GM06990 (cell line): ENCODE data around the gene HEXB.

Experiments used
- DNase-seq: peaks from one replicate; pipeline ENCODE4 v3.0.0-alpha.2; 2011; ENCODE audit not compliant: insufficient read length; ENCODE audit errors: extremely low read depth
- H3K27me3 ChIP-seq: replicated peaks from 2 replicates; pipeline ENCODE4 v1.6.0; 2011; ENCODE audit warnings: low read length; ENCODE audit not compliant: control insufficient read depth, insufficient read depth
- H3K36me3 ChIP-seq: 2 replicates; pipeline ENCODE4 v1.5.1; 2011; ENCODE audit warnings: low read length; ENCODE audit not compliant: control insufficient read depth, insufficient read depth
- H3K4me3 ChIP-seq: replicated peaks from 2 replicates; pipeline ENCODE4 v1.5.1; 2011; ENCODE audit warnings: low read depth, mild to moderate bottlenecking, control low read depth, low read length
- TF ChIP-seq, protein P1 (sequence below): IDR thresholded peaks from 2 replicates; pipeline ENCODE4 v1.5.1; 2011; ENCODE audit warnings: low read length, control low read depth, mild to moderate bottlenecking, inconsistent platforms; ENCODE audit not compliant: insufficient read depth, poor library complexity, severe bottlenecking

The HEXB gene

DNA sequence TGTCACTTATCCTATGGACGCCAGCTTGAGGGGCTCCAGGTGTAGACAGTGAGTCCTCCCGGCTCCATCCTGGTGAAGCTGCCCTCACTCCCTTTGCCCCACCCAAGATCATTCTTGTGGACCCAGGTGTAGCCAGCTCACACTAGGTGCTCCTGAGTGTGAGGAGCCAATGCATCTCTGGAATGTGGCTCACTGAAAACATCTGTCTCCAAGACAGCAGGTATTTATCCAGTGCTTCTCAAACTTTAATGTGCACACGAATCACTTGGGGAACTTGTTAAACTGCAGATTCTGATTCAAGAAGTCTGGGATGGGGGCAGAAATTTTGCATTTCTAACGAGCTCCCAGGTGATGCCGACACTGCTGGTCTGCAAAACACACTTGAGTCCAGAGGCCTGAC, 31.0 kb upstream of the HEXB start:
- no peak overlapping the region for H3K4me3 ChIP-seq
- H3K36me3 ChIP-seq: no peaks in the 10 kb centered on the region
- TF ChIP-seq, protein P1, sequence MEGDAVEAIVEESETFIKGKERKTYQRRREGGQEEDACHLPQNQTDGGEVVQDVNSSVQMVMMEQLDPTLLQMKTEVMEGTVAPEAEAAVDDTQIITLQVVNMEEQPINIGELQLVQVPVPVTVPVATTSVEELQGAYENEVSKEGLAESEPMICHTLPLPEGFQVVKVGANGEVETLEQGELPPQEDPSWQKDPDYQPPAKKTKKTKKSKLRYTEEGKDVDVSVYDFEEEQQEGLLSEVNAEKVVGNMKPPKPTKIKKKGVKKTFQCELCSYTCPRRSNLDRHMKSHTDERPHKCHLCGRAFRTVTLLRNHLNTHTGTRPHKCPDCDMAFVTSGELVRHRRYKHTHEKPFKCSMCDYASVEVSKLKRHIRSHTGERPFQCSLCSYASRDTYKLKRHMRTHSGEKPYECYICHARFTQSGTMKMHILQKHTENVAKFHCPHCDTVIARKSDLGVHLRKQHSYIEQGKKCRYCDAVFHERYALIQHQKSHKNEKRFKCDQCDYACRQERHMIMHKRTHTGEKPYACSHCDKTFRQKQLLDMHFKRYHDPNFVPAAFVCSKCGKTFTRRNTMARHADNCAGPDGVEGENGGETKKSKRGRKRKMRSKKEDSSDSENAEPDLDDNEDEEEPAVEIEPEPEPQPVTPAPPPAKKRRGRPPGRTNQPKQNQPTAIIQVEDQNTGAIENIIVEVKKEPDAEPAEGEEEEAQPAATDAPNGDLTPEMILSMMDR: no peak
- DNase-seq: no peak
- no peaks in the 10 kb centered on the region; the same call in none of the 2 replicates for H3K27me3 ChIP-seq

DNA sequence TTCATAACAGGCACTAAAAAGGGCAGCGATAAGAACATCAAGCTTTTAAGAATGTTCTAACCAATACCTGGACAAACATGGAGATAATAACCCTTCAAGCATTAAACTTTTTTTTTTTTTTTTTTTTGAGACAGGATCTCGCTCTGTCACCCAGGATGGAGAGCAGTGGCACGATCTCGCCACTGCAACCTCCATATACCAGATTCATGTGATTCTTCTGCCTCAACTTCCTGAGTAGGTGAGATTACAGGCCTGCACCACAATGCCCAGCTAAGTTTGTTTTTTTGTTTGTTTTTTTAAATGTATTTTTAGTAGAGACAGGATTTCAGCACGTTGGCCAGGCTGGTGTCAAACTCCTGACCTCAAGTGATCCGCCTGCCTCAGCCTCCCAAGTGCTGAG, 29.8 kb upstream of the HEXB start:
- H3K4me3 ChIP-seq: no peak overlapping the region
- DNase-seq: no peak
- H3K36me3 ChIP-seq: no peaks in the 10 kb centered on the region
- no peaks in the 10 kb centered on the region; the same call in none of the 2 replicates for H3K27me3 ChIP-seq
- TF ChIP-seq, protein P1: no peak

DNA sequence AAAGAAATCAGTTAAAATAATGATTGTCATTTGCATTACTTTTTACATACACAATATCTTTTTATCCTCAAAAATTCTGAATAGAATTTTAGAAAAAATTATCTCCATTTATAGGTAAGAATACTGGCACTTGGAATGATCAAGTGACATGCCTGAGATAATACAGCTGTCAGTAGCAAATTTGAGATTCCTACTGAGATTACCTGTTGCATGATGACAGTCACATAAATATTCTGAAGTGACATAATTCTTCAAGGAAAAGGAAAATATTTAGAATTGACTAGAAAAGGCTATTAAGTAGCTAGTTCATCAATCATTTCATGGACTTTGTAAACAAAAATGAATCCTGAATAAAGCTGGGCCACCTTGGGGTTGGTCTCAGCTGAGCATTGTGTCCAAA, 29.3 kb upstream of the HEXB start:
- H3K4me3 ChIP-seq: no peak overlapping the region
- TF ChIP-seq, protein P1: no peak
- H3K36me3 ChIP-seq: no peaks in the 10 kb centered on the region
- no peaks in the 10 kb centered on the region; the same call in none of the 2 replicates for H3K27me3 ChIP-seq
- no peak for DNase-seq

DNA sequence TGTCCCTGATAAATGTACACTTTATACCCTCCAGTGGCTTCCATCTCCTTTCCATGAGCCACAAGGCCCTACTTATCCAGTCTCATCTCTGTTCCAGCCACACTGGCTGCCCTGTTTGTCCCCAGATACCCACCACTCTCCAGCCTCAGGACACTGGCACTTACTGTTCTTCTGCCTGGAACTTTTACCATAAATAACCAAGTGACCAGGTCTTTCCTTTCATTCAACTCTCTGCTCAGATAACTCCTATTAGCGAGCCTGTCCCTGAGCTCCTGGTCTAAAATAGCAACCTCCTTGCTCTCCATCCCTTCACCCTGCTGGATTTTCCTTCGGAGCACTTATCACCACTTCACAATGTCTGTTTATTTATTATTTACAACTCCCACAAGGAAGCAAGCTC, 27.9 kb upstream of the HEXB start:
- Histone ChIP-seq H3K4me3 (no peak overlapping the region), H3K27me3 (no peaks in the 10 kb centered on the region; the same call in none of the 2 replicates), H3K36me3 (no peaks in the 10 kb centered on the region)
- no peak for DNase-seq
- TF ChIP-seq, protein P1: no peak

DNA sequence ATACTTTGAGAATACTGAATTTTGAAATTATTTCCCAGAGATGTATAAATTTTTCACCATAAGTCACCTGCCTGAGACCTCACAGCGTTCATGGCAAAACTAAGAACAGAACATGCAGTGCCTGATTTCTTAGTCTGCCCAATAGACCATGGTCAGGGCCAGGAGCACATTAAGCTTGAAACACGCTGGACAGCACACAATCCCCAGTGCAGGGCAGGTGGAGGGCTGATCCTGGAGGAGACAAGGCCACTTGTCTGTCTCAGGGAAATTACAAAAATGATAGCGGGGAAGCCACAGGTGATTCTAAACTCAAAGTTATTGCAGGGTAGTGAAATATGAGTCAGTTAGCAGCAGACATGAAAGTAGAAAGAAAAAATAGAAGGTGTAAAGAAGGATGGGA, 25.9 kb upstream of the HEXB start:
- Histone ChIP-seq H3K27me3 (no peaks in the 10 kb centered on the region; the same call in none of the 2 replicates), H3K4me3 (no peak overlapping the region), H3K36me3 (no peaks in the 10 kb centered on the region)
- no peak for DNase-seq
- TF ChIP-seq, protein P1: no peak

DNA sequence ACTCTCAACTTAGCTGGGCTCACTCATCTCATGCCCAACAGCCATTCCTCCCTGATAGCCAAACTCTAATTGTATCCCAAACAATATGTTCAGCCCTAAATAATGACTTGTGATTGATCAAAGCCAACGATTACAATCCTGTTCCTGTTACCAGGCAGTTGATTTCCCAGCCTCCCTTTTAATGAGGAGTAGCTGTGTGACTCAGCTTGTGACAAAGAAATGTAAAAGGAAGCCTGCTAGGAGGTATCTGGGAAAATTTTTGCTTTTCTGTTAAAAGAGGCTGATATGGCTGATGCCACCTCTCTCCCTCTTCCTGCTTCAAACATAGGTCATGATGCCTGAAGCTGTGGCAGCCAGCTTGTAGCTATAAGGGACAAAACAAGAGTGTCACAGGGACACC, 24.9 kb upstream of the HEXB start:
- DNase-seq: no peak
- TF ChIP-seq, protein P1: no peak
- Histone ChIP-seq H3K36me3 (no peaks in the 10 kb centered on the region), H3K27me3 (no peaks in the 10 kb centered on the region; the same call in none of the 2 replicates), H3K4me3 (no peak overlapping the region)
